Measurements from ENCODE around the gene IFT80.

Gene IFT80

DNA sequence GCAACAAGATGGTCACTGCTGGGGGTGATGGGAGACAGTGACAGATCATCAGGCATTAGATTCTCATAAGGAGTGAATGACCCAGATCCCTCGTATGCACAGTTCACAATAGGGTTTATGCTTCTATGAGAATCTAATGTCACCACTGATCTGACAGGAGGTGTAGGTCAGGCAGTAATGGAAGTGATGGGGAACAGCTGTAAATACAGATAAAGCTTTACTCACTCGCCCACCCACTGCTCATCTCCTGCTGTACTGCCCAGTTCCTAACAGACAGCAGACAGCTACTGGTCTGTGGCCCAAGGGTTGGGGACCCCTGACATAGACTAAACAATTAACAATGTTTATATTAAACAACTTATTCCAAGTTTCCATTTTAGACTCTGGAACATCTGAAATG is 25.4 kb downstream of the IFT80 start:
- Histone ChIP-seq H3K4me3 (ENCODE audit: low read length) (no peak overlapping the region), H3K9me2 (replicated peaks; ENCODE audit: control insufficient read depth, low read length) (no peaks in the 10 kb centered on the region), H3F3A (ENCODE audit: control insufficient read depth, insufficient read depth) (no peaks in the 10 kb centered on the region; the same call in 1 of the 2 replicates), H3K9me3 (ENCODE audit: control insufficient read depth, insufficient read depth, low read length) (no peaks in the 10 kb centered on the region), H3K27ac (ENCODE audit: low read depth, low read length) (no peak overlapping the region), H3K36me3 (ENCODE audit: control insufficient read depth, low read length) (peaks cover 49% of the 10 kb centered on the region), H3K4me1 (ENCODE audit: control insufficient read depth, low read length) (peaks cover 24% of the 10 kb centered on the region), H4K20me1 (ENCODE audit: control insufficient read depth, insufficient read depth, low read depth, low read length) (no peaks in the 10 kb centered on the region), H3K4me2 (ENCODE audit: low read length) (no peak overlapping the region), H3K27me3 (ENCODE audit: control insufficient read depth, low read length) (no peaks in the 10 kb centered on the region), H3K79me2 (ENCODE audit: control insufficient read depth, low read length) (no peaks in the 10 kb centered on the region)
- no peak for TF ChIP-seq EZH2phosphoT487 (IDR thresholded peaks at IDR 0.05; ENCODE audit: borderline replicate concordance, low read length)
- TF ChIP-seq, protein P1, sequence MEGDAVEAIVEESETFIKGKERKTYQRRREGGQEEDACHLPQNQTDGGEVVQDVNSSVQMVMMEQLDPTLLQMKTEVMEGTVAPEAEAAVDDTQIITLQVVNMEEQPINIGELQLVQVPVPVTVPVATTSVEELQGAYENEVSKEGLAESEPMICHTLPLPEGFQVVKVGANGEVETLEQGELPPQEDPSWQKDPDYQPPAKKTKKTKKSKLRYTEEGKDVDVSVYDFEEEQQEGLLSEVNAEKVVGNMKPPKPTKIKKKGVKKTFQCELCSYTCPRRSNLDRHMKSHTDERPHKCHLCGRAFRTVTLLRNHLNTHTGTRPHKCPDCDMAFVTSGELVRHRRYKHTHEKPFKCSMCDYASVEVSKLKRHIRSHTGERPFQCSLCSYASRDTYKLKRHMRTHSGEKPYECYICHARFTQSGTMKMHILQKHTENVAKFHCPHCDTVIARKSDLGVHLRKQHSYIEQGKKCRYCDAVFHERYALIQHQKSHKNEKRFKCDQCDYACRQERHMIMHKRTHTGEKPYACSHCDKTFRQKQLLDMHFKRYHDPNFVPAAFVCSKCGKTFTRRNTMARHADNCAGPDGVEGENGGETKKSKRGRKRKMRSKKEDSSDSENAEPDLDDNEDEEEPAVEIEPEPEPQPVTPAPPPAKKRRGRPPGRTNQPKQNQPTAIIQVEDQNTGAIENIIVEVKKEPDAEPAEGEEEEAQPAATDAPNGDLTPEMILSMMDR (IDR thresholded peaks at IDR 0.05; ENCODE audit: low read depth, low read length, poor library complexity, severe bottlenecking) = no peak

DNA sequence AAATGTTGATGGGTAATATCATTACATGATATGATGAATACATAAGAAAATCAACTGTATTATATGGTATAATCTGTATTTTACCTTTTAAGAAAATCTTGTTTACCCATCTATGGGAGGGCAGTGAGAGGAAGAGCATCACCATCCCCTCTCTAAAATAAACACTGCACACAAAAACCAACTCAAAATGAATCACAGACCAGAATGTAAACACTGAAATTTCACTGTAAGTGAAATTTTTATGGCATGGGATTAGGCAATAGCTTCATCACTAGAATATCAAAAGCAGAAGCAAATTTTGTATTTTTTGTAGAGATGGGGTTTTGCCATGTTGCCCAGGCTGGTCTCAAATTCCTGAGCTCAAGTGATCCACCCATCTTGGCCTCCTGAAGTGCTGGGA is 26.2 kb downstream of the IFT80 start:
- H3K36me3 ChIP-seq (ENCODE audit: control insufficient read depth, low read length) = peaks cover 54% of the 10 kb centered on the region
- H3K4me3 ChIP-seq (ENCODE audit: low read length) = no peak overlapping the region
- H4K20me1 ChIP-seq (ENCODE audit: control insufficient read depth, insufficient read depth, low read depth, low read length) = no peaks in the 10 kb centered on the region
- H3K9me2 ChIP-seq (replicated peaks; ENCODE audit: control insufficient read depth, low read length) = no peaks in the 10 kb centered on the region
- TF ChIP-seq, protein P1 (IDR thresholded peaks at IDR 0.05; ENCODE audit: low read depth, low read length, poor library complexity, severe bottlenecking) = no peak
- TF ChIP-seq EZH2phosphoT487 (IDR thresholded peaks at IDR 0.05; ENCODE audit: borderline replicate concordance, low read length) = no peak
- H3K9me3 ChIP-seq (ENCODE audit: control insufficient read depth, insufficient read depth, low read length) = no peaks in the 10 kb centered on the region
- H3K27ac ChIP-seq (ENCODE audit: low read depth, low read length) = no peak overlapping the region
- H3F3A ChIP-seq (ENCODE audit: control insufficient read depth, insufficient read depth) = no peaks in the 10 kb centered on the region; the same call in 1 of the 2 replicates
- H3K4me1 ChIP-seq (ENCODE audit: control insufficient read depth, low read length) = peaks cover 32% of the 10 kb centered on the region
- no peaks in the 10 kb centered on the region for H3K79me2 ChIP-seq (ENCODE audit: control insufficient read depth, low read length)
- no peak overlapping the region for H3K4me2 ChIP-seq (ENCODE audit: low read length)
- H3K27me3 ChIP-seq (ENCODE audit: control insufficient read depth, low read length) = no peaks in the 10 kb centered on the region

DNA sequence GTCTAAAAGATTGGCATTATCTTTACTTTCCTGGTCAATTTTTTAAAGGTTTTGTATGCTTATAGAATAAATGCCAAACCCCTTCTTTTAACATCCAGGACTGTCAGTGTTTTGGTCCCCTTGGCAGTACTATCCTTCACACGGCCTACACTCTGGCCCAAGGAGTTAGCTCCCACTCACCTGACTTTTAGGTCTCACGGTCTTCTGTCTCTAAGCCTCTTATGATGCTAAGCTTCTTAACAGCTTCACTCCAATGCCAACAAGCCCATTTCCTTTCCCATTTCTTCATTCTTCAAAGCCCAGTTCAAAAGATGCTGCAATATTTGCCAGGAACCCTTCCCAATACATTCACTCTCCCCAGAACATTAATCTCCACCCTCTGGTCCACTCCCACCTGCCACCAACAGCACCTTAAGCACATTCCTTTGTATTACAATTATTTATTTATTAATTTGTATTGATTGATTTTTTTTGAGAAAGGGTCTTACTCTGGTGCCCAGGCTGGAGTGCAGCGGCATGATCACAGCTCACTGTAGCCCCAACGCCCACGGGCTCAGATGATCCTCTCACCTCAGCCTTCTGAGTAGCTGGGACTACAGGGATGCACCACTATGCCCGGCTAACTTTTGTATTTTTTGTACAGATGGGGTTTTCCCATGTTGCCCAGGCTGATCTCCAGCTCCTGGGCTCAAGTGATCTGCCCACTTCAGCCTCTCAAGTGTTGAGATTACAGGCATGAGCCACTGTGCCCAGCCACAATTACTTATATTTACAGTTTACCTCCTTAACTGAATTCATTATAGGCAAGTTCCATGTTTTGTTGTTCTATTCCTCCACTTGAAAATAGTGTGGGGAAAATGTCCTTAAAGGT is 27.8 kb downstream of the IFT80 start:
- Histone ChIP-seq H3K9me3 (ENCODE audit: control insufficient read depth, insufficient read depth, low read length) (no peaks in the 10 kb centered on the region), H3K27me3 (ENCODE audit: control insufficient read depth, low read length) (no peaks in the 10 kb centered on the region), H3F3A (ENCODE audit: control insufficient read depth, insufficient read depth) (no peaks in the 10 kb centered on the region; the same call in 1 of the 2 replicates), H3K79me2 (ENCODE audit: control insufficient read depth, low read length) (no peaks in the 10 kb centered on the region), H3K4me2 (ENCODE audit: low read length) (peak overlapping the region; percentile 66; the same call in 1 of the 2 replicates), H3K27ac (ENCODE audit: low read depth, low read length) (peak overlapping the region; percentile 76), H3K4me1 (ENCODE audit: control insufficient read depth, low read length) (peaks cover 32% of the 10 kb centered on the region), H3K4me3 (ENCODE audit: low read length) (no peak overlapping the region), H3K36me3 (ENCODE audit: control insufficient read depth, low read length) (peaks cover 46% of the 10 kb centered on the region), H4K20me1 (ENCODE audit: control insufficient read depth, insufficient read depth, low read depth, low read length) (no peaks in the 10 kb centered on the region), H3K9me2 (replicated peaks; ENCODE audit: control insufficient read depth, low read length) (no peaks in the 10 kb centered on the region)
- TF ChIP-seq EZH2phosphoT487 (IDR thresholded peaks at IDR 0.05; ENCODE audit: borderline replicate concordance, low read length) = no peak
- TF ChIP-seq, protein P1 (IDR thresholded peaks at IDR 0.05; ENCODE audit: low read depth, low read length, poor library complexity, severe bottlenecking) = no peak
